CD4-positive, alpha-beta T cell treated with Interleukin-1 beta for 1 hour (primary cell): ENCODE measurements around the gene CFAP54.

ENCODE experiments used
- DNase-seq, 2 donors: peaks; one replicate each; pipeline ENCODE4 v3.0.0-alpha.2; 2020 to 2022

Gene CFAP54

GRCh38 chr12:96831346-96831745, 342.0 kb downstream of the CFAP54 start:
- no peak for DNase-seq

DNA sequence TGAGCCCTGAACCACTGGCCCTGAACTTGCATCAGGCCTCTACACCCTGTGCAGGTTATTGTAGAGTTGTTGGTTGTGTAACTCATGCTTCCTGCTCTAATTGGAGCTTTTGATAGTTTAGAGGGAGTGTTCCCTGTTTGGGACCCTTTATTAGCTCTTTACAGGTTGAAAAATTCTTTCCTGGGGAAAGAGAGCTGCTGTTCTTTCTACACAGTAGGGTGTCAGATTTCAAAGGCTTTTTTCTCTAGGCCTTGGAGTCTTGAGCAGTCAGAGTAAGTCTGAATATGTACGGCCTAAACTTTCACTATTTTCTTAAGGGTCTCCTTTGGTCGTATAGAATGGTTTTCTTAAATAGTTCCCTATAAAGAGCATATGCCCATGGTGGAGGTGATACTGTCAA, 356.9 kb downstream of the CFAP54 start:
- DNase-seq, result no peak

- no peak for DNase-seq
These were observed 361.3 kb downstream of the CFAP54 start for GRCh38 chr12:96850676-96851075.

DNA sequence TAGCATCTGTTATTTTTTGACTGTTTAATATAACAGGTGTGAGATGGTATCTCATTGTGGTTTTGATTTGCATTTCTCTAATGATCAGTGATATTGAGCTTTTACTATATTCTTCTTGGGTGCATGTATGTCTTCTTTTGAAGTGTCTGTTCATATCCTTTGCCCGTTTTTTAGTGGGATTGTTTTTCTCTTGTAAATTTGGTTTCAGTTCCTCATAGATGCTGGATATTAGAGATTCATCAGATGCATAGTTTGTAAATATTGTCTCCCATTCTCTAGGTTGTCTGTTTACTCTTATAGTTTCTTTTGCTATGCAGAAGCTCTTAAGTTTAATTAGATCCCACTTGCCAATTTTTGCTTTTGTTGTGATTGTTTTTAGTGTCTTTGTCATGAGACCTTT, 368.8 kb downstream of the CFAP54 start:
- DNase-seq, result no peak

DNA sequence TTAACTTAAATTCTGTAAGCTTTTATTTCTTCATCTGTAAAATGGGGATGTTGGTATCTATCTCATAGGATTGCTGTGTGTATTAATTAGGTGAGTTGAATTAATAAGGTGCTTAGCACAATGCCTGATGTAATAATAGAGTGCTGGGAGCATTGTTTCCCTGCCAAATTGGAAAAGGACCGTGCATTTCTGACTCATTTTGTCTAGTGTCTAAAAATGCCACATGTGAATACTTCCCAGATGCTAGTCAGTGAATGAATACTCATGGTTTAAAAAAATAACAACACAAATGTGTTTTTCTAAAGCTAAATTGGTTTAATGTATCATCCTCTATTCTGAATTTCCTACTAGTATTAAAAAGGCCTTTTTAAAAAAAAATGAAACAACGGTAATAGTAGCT, 372.3 kb downstream of the CFAP54 start:
- no peak for DNase-seq

- no peak for DNase-seq
These were observed 372.9 kb downstream of the CFAP54 start for GRCh38 chr12:96862326-96862725.

GRCh38 chr12:96864335-96864734, 375.0 kb downstream of the CFAP54 start:
- no peak for DNase-seq

DNA sequence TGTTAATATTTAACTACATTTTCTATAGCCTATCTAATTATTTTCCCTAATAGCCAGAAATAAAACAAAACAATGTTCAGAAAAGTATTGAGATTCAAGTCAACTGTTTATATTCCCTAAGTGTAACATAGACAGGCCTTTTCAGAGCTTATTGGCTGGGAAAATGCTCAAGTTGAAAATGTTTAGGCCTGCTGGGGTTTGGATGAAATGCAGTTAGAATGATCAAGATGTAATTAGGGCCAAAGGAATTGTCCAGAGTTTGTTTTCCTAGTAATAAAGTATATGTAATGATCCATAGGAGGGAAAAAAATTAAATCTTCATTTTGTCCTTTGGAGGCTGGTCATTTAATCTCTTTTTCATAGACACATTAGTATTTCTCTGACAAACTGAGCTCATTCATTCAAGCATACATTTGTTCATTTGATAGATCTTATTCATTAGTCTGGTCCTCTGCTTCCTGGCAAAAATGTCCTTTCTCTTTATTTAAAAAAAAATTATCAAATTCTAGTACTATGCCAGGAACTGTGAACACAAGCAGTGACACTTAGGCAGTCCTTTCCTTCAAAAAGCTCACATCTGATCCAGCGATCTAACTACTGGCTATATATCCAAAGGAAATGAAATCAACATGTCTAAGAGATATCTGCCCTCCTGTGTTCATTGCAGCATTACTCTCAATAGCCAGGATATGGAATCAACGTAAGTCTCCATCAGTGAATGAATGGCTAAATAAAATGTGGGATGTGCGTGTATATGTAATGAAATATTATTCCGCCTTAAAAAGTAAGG, 377.6 kb downstream of the CFAP54 start:
- DNase-seq, result no peak

GRCh38 chr12:96870946-96871345, 381.6 kb downstream of the CFAP54 start:
- no peak for DNase-seq

- DNase-seq, result no peak
These were observed 383.6 kb downstream of the CFAP54 start for GRCh38 chr12:96872961-96873360.

DNA sequence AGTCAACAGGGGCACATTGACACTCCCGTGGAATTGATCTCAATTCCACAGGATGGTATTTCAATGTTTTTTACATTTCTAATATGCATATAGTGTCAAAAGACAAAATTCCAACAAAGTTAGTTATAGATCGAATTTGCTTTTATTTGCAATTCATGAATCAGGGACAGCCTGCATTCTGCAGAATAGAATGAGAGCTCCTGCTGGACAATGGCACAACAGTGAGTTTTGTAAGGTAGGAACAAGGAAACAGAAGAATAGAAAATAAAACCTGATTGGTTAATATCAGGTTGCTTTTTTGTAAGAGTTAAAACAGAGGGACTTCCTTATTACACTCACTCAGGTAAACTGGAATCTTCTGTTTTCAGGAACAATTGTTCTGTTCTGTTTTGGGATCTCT, 384.8 kb downstream of the CFAP54 start:
- no peak for DNase-seq

GRCh38 chr12:96876966-96877365, 387.6 kb downstream of the CFAP54 start:
- no peak for DNase-seq

DNA sequence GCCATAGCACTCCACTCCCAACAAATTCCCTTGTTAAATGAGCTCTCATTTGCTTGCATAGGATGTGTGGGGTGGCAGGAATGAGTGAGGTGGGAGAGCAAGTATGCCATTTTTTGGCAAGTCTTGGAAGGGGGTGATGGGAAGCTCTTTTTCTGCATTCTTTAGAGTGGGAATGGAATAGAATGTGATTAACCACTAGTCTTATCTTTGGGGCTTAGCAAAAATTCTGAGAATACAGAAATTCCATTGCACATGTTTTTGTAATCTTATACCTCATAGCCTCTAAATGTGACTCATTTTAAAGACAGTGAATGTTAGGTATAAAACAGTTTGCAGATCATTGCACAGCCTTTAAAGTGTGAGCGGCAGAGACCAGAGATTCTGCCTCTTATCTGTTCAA, 389.3 kb downstream of the CFAP54 start:
- no peak for DNase-seq

DNA sequence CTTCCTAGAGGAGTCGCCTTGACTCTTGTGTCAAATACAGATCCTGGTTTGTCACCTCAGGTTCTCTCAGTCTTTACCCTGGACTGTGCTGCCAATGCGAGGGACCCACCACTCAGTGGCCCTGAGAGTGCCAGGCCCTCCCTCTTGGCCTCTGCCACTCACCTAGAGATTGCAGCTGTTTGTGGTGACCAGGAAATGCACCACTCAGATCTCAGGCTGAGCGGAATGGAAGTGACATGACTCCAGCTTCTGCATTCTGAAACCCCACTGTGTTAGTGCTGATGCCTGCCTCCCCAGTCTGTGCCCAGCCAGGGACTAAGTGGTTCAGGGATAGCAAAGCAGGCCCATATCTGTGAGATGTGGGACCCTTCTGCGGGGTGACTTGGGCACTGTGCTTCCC, 389.9 kb downstream of the CFAP54 start:
- DNase-seq, result no peak

- no peak for DNase-seq
These were observed 390.8 kb downstream of the CFAP54 start for GRCh38 chr12:96880220-96880619.

- no peak for DNase-seq
These were observed 392.2 kb downstream of the CFAP54 start for GRCh38 chr12:96881608-96882007.

DNA sequence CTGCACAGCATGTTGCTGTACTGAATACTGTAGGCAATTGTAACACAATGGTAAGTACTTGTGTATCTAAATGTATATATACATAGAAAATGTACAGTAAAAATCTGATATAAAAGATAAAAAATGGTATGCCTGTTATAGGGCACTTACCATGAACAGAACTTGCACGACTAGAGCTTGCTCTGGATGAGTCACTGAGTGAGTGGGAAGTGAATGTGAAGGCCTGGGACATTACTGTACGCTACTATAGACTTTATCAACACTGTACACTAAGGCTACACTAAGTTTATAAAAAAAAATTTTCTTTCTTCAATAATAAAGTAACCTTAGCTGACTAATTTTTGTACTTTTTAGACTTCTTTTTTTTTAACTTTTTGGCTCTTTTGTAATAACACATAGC, 393.5 kb downstream of the CFAP54 start:
- no peak for DNase-seq

GRCh38 chr12:96883571-96883970, 394.2 kb downstream of the CFAP54 start:
- DNase-seq, result no peak

GRCh38 chr12:96886998-96887677, 397.8 kb downstream of the CFAP54 start:
- no peak for DNase-seq

- DNase-seq, result no peak
These were observed 400.0 kb downstream of the CFAP54 start for GRCh38 chr12:96889273-96889933.

- DNase-seq, result no peak
These were observed 401.0 kb downstream of the CFAP54 start for GRCh38 chr12:96890331-96890730.

GRCh38 chr12:96892104-96892503, 402.7 kb downstream of the CFAP54 start:
- no peak for DNase-seq

DNA sequence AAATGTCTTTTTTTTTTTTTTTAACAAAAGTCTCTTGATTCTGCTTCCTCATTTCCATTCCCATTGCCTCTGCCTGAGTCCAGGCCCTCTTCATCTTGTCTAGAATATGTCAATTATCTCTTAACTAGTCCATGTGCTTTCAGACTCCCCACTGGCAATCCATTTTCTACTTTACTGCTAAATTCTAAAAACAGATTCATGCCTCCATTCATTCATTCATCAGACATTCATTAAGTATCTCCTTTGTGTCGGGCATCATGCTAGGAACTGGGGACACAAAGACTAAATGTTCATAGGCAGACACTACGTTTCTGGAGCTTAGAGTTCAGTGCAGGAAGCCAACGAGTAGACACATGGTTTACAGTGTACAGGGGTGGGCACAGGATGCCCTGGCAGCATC, 408.0 kb downstream of the CFAP54 start:
- no peak for DNase-seq

- DNase-seq, result no peak
These were observed 411.8 kb downstream of the CFAP54 start for GRCh38 chr12:96901175-96901574.
